Thyroid gland (tissue), 4 donors: ENCODE measurements around the gene SLC15A5. TPM values are rescaled to one million over a fixed set of nuclear protein-coding genes. Genes with fewer than 3 reads are reported as not detected.

Experiments used
- DNase-seq, 2 donors: peaks; one replicate each; pipeline ENCODE4 v3.0.0-alpha.2; 2019
- H3K27ac ChIP-seq, 3 donors: fragments of 200-600 bp; sonication (generic); 1 replicate in 2 of 3; 2 replicates in 1 of 3; pipeline ENCODE4 v1.5.1; 2016 to 2019; ENCODE audit warnings: mild to moderate bottlenecking in 1 of 3, moderate library complexity in 1 of 3
- H3K27me3 ChIP-seq: fragments of 200-600 bp; sonication (generic); one replicate; pipeline ENCODE4 v1.5.1; 2019
- H3K36me3 ChIP-seq, 2 donors: fragments of 200-600 bp; sonication (generic); one replicate each; pipeline ENCODE4 v1.5.1; 2016 to 2019
- H3K4me1 ChIP-seq, 2 donors: fragments of 200-600 bp; sonication (generic); one replicate each; pipeline ENCODE4 v1.5.1; 2017 to 2019
- H3K4me3 ChIP-seq, 3 donors: fragments of 200-600 bp; sonication (generic); replicated peaks in 1 of 3; 1 replicate in 2 of 3; 2 replicates in 1 of 3; pipeline ENCODE4 v1.5.1; 2016; ENCODE audit warnings: mild to moderate bottlenecking in 1 of 3
- H3K9me3 ChIP-seq: fragments of 200-600 bp; sonication (generic); one replicate; pipeline ENCODE4 v1.5.1; 2017
- POLR2A ChIP-seq, 2 donors: fragments of 450-650 bp; IDR thresholded peaks; one replicate each; pipeline ENCODE4 v1.6.1; 2017; ENCODE audit warnings: antibody characterized with exemption in 2 of 2, mild to moderate bottlenecking in 2 of 2, moderate library complexity in 1 of 2
- WGBS, 2 donors: methylation state at CpG; one replicate each; pipeline ENCODE4 v1.1.5; 2017; 5-methylcytosine and 5-hydroxymethylcytosine counted together
- intact Hi-C: fragments of 100-400 bp; cut with DNase I; formaldehyde crosslinking; loops from one replicate; pipeline ENCODE4 v1.15.1; 2023
- total RNA-seq, 4 donors: library from RNA; depleted of rRNA; stranded (reverse); fragments of >200 nt; gene quantifications; one replicate each; pipeline ENCODE4 v1.2.3, GENCODE V29; 2016
- TF ChIP-seq, protein P1 (sequence below), 6 experiments: fragments of 200-600 bp in 3 of 6; fragments of 450-650 bp in 3 of 6; sonication (generic) in 3 of 6; IDR thresholded peaks; one replicate each; pipeline ENCODE4 v1.5.1; 2016 to 2019; ENCODE audit warnings: antibody characterized with exemption in 6 of 6, mild to moderate bottlenecking in 2 of 6, inconsistent platforms in 1 of 6, moderate library complexity in 1 of 6

SLC15A5 gene
- total RNA-seq, 4 donors from 2014 or later, result not detected

DNA sequence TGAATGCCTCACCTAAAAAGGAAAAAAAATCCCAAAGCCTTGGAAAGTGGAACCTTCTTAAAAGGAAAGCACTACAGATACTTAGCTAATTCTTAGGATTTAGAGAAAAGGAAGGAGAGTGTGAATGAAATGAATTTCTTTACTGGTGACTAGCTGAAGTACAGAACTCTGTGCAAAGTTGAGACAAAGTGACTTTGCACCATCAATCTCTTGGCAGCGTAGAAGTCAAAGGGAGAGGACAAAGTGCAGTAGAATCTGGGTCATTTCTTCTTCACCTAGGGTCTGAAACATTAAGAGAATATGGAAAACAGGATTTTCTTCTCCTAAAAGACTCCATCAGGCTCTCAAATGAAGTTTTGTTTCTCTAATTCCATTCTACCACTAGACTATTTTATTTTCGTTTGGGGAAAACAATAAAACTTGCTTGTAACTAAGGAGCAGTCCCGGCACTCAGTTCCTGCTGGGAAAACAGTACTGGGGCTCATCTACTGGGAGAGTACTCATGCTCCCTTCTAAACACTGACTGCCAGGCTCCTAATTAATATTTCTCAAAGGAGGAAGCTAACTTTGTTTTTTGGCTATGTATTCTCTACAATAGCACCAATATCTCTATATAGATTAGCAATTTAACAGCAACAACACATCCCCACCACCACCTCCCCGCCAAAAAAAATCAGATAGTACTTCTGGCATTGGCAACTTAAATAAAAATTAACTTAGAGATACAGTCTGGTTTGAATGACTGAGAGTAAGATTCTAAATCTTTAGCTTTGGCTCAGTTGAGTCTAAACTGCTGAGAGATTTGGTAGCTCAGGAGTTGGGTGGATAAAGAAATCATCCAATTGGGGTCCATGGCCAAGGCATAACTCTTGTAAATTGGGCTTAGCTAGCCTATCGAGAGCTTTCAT lies 110.7 kb downstream of the SLC15A5 start:
- 77 to 80% methylated on average over 5 of the region's 5 CpGs for WGBS, 2 donors
- H3K4me3 ChIP-seq, result no peak overlapping the region
- no peaks in the 10 kb centered on the region for H3K36me3 ChIP-seq
- intact Hi-C loops, result loop anchor here (10.0 kb wide), 1 partner anchor 198 kb away; no protein-coding TSS in a partner anchor
- H3K4me1 ChIP-seq, result no peaks in the 10 kb centered on the region
- no peak overlapping the region for H3K27ac ChIP-seq
- H3K9me3 ChIP-seq, result no peaks in the 10 kb centered on the region
- no peak for TF ChIP-seq POLR2A (IDR thresholded peaks at IDR 0.05)
- TF ChIP-seq, protein P1, sequence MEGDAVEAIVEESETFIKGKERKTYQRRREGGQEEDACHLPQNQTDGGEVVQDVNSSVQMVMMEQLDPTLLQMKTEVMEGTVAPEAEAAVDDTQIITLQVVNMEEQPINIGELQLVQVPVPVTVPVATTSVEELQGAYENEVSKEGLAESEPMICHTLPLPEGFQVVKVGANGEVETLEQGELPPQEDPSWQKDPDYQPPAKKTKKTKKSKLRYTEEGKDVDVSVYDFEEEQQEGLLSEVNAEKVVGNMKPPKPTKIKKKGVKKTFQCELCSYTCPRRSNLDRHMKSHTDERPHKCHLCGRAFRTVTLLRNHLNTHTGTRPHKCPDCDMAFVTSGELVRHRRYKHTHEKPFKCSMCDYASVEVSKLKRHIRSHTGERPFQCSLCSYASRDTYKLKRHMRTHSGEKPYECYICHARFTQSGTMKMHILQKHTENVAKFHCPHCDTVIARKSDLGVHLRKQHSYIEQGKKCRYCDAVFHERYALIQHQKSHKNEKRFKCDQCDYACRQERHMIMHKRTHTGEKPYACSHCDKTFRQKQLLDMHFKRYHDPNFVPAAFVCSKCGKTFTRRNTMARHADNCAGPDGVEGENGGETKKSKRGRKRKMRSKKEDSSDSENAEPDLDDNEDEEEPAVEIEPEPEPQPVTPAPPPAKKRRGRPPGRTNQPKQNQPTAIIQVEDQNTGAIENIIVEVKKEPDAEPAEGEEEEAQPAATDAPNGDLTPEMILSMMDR (IDR thresholded peaks at IDR 0.05), result no peak
- no peaks in the 10 kb centered on the region for H3K27me3 ChIP-seq
- DNase-seq, result no peak

DNA sequence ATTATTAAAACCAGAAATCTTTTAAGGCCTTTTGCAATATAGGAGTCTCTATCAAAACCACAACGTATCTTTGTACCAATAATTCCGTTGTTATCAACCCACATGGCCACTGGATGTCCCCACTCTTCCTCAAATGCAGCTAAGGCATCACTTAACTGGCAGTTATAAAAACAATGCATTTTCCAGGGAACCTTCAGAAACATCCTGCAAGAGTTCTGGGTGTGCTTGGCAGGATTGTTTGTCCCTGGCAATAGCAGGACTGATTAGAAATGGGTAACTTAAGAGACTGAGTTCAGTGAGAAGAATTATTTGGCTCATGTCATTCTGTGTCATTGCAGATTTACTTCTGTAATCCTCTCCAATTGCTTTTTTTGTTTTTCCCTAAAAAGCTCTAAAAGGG lies 112.0 kb downstream of the SLC15A5 start:
- 0 to 4% methylated on average over 2 of the region's 2 CpGs for WGBS, 2 donors
- no peak overlapping the region for H3K27ac ChIP-seq
- H3K4me1 ChIP-seq, result no peaks in the 10 kb centered on the region
- no peaks in the 10 kb centered on the region for H3K27me3 ChIP-seq
- H3K4me3 ChIP-seq, result no peak overlapping the region
- H3K36me3 ChIP-seq, result no peaks in the 10 kb centered on the region
- TF ChIP-seq POLR2A (IDR thresholded peaks at IDR 0.05), result no peak
- TF ChIP-seq, protein P1 (IDR thresholded peaks at IDR 0.05), result peak; percentile 12 to 82 (median 57)
- DNase-seq, result peak; percentile 55 to 56
- no peaks in the 10 kb centered on the region for H3K9me3 ChIP-seq
- intact Hi-C loops, result loop anchor here (10.0 kb wide), 1 partner anchor 199 kb away; no protein-coding TSS in a partner anchor

DNA sequence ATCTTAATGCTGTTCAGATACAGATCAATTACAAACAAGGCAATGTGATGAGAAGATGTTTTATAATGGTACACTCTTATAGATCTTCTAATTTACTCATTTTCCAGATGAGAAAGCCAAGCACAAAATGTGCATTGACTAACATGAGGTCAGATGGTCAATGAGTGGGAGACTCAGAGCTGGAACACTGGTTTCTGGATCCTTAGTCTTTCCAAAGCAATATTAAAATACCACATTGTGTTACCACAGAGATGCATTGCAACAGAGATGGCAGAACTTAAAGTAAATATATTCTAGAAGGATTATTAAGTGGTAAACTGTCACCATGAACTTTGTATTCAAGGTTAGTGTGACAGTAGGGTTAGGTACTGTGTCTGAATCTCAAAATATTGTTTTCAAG lies 113.6 kb downstream of the SLC15A5 start:
- Histone ChIP-seq H3K4me1 (no peaks in the 10 kb centered on the region), H3K27me3 (no peaks in the 10 kb centered on the region), H3K27ac (no peak overlapping the region), H3K9me3 (no peaks in the 10 kb centered on the region), H3K36me3 (no peaks in the 10 kb centered on the region), H3K4me3 (no peak overlapping the region)
- TF ChIP-seq POLR2A (IDR thresholded peaks at IDR 0.05), result no peak
- TF ChIP-seq, protein P1 (IDR thresholded peaks at IDR 0.05), result no peak
- intact Hi-C loops, result loop anchor here (10.0 kb wide), 1 partner anchor 201 kb away; no protein-coding TSS in a partner anchor
- no peak for DNase-seq

DNA sequence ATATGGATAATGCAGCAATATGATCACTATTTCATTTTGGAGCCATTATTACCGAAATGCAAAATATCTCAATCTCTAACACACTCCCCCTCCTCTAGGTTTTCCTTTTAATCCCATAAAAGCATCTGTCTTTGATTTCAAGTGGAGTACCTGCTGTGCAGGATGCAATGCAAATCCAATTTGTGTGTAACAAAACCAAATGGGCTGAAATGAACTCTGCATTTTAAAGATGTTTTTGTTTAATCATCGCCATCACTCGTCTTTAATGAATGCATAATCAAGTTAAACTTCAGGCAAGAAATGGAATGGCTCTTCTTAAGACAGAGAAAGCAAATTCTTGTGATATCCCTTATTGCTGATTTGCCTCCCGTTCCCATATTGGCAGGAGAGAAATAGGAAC lies 114.3 kb downstream of the SLC15A5 start:
- no peak for TF ChIP-seq POLR2A (IDR thresholded peaks at IDR 0.05)
- TF ChIP-seq, protein P1 (IDR thresholded peaks at IDR 0.05), result no peak
- H3K27me3 ChIP-seq, result no peaks in the 10 kb centered on the region
- H3K4me1 ChIP-seq, result no peaks in the 10 kb centered on the region
- intact Hi-C loops, result loop anchor here (10.0 kb wide), 1 partner anchor 202 kb away; no protein-coding TSS in a partner anchor
- H3K27ac ChIP-seq, result no peak overlapping the region
- H3K36me3 ChIP-seq, result no peaks in the 10 kb centered on the region
- WGBS, 2 donors, result 49 to 56% methylated on average over 4 of the region's 4 CpGs
- no peak overlapping the region for H3K4me3 ChIP-seq
- DNase-seq, result no peak
- no peaks in the 10 kb centered on the region for H3K9me3 ChIP-seq

DNA sequence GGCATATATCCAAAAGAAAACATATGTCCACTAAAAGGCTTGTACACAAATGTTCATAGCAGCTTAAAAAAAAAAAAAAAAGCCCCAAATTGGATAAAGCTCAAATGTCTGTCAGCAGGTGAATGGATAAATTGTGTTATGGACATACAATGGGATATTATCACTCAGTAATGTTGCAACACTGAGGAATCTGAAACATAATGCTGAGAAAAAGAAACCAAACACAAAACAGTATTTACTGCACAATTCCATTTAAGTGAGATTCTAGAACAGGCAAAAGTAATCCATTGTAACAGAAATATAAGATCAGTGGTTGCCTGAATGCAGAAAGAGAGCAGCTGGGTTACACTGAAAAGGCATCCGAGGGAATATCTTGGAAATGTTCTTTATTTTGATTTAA lies 117.9 kb downstream of the SLC15A5 start:
- Histone ChIP-seq H3K9me3 (no peaks in the 10 kb centered on the region), H3K27ac (no peak overlapping the region), H3K27me3 (no peaks in the 10 kb centered on the region), H3K4me1 (no peaks in the 10 kb centered on the region), H3K4me3 (no peak overlapping the region), H3K36me3 (no peaks in the 10 kb centered on the region)
- no peak for DNase-seq
- 82% methylated on average over 1 of the region's 1 CpG for WGBS, 2 donors
- intact Hi-C loops, result no loop called here
- TF ChIP-seq, protein P1 (IDR thresholded peaks at IDR 0.05), result no peak
- TF ChIP-seq POLR2A (IDR thresholded peaks at IDR 0.05), result no peak
